ENCODE data around the gene AGRN.
"Not testable (repeated sequence)": the region's sequence is repeated elsewhere in the genome, so short reads cannot be mapped to it uniquely, and the experiment has no call there.

Gene AGRN

DNA sequence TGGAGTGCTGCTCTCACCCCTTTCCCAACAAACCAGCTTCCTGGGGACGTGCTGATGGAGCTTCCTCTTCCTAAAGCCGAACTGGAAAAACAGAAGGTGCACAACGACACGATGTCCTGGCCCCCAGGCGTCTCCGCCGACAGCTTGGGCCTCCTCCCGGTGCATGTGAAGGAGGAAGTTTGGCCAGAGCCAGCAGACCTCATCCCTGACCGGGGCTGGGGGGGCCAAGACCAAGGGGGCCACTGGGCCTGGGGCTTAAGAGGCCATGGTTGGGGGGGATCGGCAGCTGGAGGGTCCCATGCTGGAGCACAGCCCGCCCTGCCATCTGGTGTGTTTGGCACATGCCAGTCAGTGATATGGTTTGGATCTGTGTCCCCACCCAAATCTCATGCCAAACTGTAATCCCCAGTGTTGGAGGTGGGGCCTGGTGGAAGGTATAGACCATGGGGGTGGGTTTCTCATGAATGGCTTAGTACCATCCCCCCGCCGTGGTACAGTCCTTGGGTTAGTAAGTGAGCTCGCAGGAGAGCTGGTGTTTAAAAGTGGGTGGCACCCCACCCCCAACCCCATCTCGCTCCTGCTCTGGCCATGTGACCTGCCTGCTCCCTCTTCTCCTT is 26.4 kb upstream of the AGRN start:
- Histone ChIP-seq H3K9me3 (ENCODE audit: control insufficient read depth, insufficient read depth, low read length) (no peaks in the 10 kb centered on the region), H3K9ac (ENCODE audit: low read depth, low read length) (no peak overlapping the region), H3K4me1 (ENCODE audit: insufficient read depth, low read length) (peaks cover 6% of the 10 kb centered on the region; the same call in 1 of the 2 replicates), H3K36me3 (ENCODE audit: insufficient read depth, low read length) (no peaks in the 10 kb centered on the region)

DNA sequence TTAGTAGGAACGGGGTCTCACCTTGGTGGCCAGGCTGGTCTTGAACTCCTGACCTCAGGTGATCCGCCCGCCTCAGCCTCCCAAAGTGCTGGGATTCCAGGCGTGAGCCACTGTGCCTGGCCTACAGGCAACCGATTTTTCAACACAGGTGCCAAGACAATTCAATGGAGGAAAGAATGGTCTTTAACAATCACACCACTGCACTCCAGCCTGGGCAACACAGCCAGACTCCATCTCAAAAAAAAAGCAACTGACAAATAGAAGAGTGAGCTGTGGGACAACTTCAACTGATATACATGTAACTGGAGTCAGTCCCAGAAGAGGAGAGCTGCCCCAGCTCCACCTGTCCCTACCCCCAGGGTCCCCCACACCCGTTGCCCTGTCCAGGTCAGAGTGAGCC is 25.4 kb upstream of the AGRN start:
- H3K4me1 ChIP-seq (ENCODE audit: insufficient read depth, low read length); H3K9ac ChIP-seq (ENCODE audit: low read depth, low read length); H3K9me3 ChIP-seq (ENCODE audit: control insufficient read depth, insufficient read depth, low read length); H3K36me3 ChIP-seq (ENCODE audit: insufficient read depth, low read length): not testable (repeated sequence)

DNA sequence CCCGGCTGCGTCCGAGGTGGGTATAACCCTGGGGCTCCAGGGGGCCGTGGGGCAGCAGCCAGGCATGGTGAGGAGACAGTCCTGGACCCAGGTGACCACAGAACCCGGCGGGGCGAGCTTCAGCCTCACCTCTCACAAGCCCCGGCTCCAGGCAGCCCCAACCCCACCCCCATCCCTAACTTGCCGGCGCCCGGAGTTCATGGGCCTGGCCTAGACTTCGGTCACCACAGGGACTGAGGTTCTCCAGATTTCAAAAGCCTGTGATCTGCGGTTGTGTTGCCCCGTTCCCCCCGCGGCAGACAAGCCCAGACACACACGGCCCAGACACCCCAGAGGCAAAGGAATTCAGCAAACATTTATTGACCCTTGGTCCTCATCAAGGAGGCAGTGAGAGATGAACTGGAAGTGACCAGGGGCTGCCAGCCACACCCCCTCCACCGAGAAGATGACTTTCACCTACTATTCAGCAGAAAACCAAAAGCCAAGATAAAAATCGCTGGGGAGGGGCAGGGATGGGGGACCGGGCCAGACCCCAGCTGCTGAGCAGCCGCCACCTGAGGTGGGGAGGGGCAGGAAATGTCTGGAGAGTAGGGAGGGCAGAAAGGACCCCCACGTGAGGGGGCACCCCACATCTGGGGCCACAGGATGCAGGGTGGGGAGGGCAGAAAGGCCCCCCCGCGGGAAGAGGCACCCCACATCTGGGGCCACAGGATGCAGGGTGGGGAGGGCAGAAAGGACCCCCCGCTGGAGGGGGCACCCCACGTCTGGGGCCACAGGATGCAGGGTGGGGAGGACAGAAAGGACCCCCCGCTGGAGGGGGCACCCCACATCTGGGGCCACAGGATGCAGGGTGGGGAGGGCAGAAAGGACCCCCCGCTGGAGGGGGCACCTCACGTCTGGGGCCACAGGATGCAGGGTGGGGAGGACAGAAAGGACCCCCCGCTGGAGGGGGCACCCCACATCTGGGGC is 24.0 kb upstream of the AGRN start:
- no peaks in the 10 kb centered on the region for H3K36me3 ChIP-seq (ENCODE audit: insufficient read depth, low read length)
- peaks cover 6% of the 10 kb centered on the region; the same call in 1 of the 2 replicates for H3K4me1 ChIP-seq (ENCODE audit: insufficient read depth, low read length)
- no peaks in the 10 kb centered on the region for H3K9me3 ChIP-seq (ENCODE audit: control insufficient read depth, insufficient read depth, low read length)
- no peak overlapping the region for H3K9ac ChIP-seq (ENCODE audit: low read depth, low read length)

DNA sequence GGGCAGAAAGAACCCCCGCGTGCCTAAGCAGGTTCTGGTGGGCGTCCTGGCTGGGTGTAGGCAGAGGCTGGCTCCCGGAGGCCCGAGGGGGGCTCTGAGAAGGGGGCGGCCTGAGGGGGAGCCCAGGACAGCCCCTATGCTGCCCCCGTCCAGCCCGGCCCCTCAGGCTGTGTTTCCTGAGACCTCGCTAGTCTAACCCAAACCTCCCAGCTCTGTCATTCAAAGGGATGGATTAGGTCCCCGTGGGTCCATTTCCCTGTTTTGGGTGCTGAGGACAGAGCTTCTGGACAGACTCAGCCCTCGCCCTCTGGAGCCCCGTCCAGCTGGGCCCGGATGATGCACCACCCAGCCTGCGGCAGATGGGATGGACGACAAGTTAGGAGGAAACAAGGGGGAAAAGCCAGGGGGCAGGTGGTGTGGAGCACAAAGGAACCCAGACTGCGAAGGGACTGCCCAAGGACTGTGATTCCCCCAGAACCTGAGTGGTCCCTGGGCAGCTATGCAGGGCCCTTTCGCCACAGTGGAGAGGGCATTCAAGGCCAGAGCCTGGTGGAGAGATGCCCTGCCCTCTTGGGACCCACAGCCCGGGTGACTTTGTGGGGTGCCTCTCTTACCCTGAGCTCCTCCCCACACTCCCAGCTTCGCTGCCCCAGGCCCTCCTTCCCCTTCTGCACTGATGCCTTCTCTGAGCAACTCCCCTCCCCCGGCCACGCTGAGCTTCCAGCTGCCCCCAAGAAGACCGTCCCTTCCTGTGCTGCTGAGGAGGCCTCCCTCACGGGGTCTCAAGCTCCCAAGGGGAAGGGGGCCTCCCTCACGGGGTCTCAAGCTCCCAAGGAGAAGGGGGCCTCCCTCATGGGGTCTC is 22.8 kb upstream of the AGRN start:
- Histone ChIP-seq H3K9me3 (ENCODE audit: control insufficient read depth, insufficient read depth, low read length) (no peaks in the 10 kb centered on the region), H3K9ac (ENCODE audit: low read depth, low read length) (no peak overlapping the region; the same call in 1 of the 2 replicates), H3K4me1 (ENCODE audit: insufficient read depth, low read length) (peaks cover 6% of the 10 kb centered on the region; the same call in 1 of the 2 replicates), H3K36me3 (ENCODE audit: insufficient read depth, low read length) (no peaks in the 10 kb centered on the region)

DNA sequence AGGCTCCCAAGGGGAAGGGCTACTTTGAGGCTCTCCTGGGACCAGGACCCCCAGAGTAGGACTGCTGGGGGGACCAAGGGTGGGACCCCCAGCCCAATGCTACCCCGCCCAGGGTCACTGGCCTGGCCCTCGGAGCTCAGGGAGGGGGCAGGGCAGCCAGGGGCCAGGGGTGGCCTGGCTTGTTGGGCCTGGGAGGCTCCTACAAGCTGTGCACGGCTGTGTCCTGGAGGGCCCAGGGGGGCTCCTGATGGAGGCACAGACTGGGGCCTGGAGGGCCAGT is 22.3 kb upstream of the AGRN start:
- peaks cover 6% of the 10 kb centered on the region; the same call in 1 of the 2 replicates for H3K4me1 ChIP-seq (ENCODE audit: insufficient read depth, low read length)
- H3K9me3 ChIP-seq (ENCODE audit: control insufficient read depth, insufficient read depth, low read length): no peaks in the 10 kb centered on the region
- H3K36me3 ChIP-seq (ENCODE audit: insufficient read depth, low read length): no peaks in the 10 kb centered on the region
- H3K9ac ChIP-seq (ENCODE audit: low read depth, low read length): peak overlapping the region; percentile 48; the same call in 1 of the 2 replicates

DNA sequence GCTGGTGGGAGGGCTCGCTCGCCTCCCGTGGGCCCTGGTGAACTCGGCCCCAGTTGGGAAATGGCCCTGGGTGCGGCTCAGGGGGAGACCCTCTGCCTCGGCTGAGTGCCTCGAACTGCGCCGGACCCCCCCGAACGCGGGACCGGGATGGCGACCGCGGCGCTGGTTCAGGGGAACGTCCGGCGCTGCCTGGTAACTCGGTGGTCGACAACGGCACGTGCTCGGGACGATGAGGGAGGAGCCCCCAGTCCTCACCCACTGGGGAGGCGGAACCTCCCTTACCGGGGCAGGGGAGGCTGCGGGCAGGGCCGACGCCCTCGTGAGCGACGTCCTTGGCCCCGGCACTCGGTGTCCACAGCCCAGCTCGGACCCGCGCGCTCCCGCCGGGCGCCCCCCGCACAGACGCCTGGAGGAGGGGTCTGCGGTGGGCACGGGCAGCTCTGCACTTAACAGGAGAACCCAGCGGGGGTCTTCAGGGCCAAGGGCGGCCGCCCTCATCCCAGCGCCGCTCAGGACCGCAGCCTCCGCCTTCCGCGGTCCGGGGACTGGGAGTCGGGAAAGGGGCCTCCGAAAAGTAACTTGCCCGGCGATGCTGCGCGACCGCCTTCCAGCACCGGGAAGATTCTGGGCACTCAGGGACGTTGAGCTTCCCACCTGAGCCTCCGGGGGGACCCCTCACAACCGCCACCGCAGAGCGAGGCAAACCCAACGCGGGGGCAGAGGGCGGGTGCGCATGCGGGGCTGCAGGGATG is 21.8 kb upstream of the AGRN start:
- H3K36me3 ChIP-seq (ENCODE audit: insufficient read depth, low read length): no peaks in the 10 kb centered on the region
- H3K9ac ChIP-seq (ENCODE audit: low read depth, low read length): peak overlapping the region; percentile 48; the same call in 1 of the 2 replicates
- peaks cover 6% of the 10 kb centered on the region; the same call in 1 of the 2 replicates for H3K4me1 ChIP-seq (ENCODE audit: insufficient read depth, low read length)
- no peaks in the 10 kb centered on the region for H3K9me3 ChIP-seq (ENCODE audit: control insufficient read depth, insufficient read depth, low read length)

DNA sequence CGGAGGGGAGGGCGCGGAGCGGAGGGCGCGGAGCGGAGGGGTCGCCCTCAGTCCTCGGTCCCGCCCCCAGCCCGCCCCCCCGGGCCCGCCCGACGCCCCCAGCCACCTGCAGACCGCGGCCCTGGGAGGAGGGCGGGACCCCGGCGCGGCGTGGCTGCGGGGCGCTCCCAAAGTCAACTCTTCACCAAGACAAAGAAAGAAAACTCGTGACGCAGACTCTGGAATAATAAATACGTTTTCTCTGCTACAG is 21.2 kb upstream of the AGRN start:
- Histone ChIP-seq H3K9ac (ENCODE audit: low read depth, low read length) (peak overlapping the region; percentile 52; the same call in 1 of the 2 replicates), H3K36me3 (ENCODE audit: insufficient read depth, low read length) (no peaks in the 10 kb centered on the region), H3K9me3 (ENCODE audit: control insufficient read depth, insufficient read depth, low read length) (no peaks in the 10 kb centered on the region), H3K4me1 (ENCODE audit: insufficient read depth, low read length) (peaks cover 6% of the 10 kb centered on the region; the same call in 1 of the 2 replicates)

DNA sequence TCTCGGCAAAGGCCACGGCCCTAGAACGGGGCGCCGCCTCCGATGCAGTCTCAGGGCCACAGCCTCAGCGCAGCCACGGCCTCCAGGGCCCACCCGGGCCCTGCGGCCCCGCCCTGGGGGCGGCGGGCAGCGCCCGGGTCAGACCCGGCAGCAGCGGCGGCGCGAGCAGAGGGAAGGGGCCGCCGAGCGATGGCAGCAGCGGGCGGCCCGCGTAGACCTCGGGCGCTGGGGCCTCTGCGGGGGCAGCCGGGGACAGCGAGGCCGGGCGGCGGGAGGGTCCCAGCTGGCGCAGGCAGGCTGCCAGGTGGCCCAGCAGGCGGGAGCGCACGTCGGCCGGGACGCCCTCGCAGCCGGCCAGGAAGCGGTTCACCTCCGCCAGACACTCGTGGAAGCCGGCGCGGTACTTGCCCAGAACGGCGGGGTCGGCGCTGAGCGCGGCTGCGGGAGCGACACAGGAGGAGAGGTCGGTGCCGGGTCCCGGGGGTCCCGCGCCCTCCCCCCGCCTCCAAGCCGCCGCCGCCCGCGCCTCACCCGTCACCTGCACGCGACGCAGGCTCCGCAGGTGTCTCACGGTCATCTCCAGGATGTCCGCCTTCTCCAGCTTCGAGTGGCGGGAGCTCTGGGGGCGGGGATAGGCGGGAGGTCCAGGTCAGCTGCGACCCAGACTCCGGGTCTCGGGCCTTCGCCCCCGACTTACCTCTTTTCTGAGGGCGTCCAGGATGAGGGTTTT is 20.8 kb upstream of the AGRN start:
- H3K4me1 ChIP-seq (ENCODE audit: insufficient read depth, low read length): peaks cover 7% of the 10 kb centered on the region; the same call in 1 of the 2 replicates
- no peaks in the 10 kb centered on the region for H3K9me3 ChIP-seq (ENCODE audit: control insufficient read depth, insufficient read depth, low read length)
- H3K36me3 ChIP-seq (ENCODE audit: insufficient read depth, low read length): no peaks in the 10 kb centered on the region
- H3K9ac ChIP-seq (ENCODE audit: low read depth, low read length): peak overlapping the region; percentile 52

DNA sequence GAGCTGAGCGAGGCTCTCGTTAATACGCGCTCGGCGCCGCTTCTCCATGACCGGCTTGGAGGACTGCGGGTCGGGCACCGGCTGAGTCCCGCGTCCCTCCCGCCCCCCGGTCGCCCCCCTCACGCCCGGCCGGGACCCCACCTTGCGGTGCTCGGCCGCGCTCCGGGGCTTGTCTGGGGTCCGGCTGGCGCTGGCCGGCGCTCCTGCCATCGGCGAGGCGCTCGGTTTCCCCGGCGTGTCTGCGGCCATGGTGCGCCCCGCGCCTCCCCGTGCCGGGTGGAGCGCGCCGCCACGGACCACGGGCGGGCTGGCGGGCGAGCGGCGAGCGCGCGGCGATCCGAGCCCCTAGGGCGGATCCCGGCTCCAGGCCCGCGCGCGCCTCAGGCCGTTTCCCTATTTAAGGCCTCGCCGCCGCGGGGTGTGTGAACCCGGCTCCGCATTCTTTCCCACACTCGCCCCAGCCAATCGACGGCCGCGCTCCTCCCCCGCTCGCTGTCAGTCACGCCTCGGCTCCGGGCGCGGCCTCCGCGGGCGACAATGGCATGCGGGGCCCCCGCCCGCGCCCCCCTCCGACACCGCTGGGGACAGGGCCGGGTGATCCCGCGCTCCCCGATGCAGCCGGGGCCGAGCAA is 20.1 kb upstream of the AGRN start, which contains the start of gene HES4:
Gene HES4, minus strand, starts transcription at position 373 of the 632 bp plus-strand sequence. Its CDS starts 124 bp downstream, at position 249.
- Histone ChIP-seq H3K9ac (ENCODE audit: low read depth, low read length) (peak within 1 kb of the TSS; percentile 52), H3K4me1 (ENCODE audit: insufficient read depth, low read length) (peaks cover 14% of the 10 kb centered on the region; the same call in 1 of the 2 replicates), H3K36me3 (ENCODE audit: insufficient read depth, low read length) (no peaks in the 10 kb centered on the region), H3K9me3 (ENCODE audit: control insufficient read depth, insufficient read depth, low read length) (no peaks in the 10 kb centered on the region)

DNA sequence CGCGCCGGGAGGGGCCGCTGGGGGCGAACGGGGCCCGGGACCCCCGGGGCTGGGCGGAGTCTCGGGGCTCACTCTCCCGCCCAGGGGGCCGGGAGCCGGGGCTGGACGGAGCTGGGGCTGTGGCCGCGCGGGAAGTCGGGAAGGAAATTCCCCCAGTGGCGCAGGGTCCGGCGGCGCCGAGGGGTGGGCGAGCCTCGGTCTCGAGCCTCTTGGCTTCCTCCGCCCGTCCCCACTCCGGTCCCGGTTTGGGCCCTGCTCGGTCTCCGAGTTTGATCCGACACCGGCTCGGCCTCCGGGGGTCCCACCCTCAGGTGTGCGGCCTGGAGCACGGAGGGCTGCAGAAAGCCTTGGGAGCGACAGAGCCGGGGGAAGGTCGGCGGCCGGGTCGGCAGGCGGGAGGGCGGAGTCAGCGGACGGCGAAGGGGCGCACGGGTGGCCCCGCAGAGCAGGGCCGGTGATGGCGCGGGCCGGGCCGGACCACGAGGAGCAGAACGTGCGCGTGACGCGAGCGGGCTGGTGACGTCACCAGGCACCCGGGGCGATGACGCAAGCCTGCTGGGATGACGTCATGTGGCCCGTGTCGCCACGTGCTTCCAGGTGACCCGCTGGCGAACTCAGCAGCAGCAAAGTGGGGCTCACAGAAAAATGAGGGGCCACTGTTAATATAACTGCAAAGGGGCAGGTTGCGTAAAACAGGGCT is 19.4 kb upstream of the AGRN start:
- Histone ChIP-seq H3K36me3 (ENCODE audit: insufficient read depth, low read length) (no peaks in the 10 kb centered on the region), H3K9me3 (ENCODE audit: control insufficient read depth, insufficient read depth, low read length) (no peaks in the 10 kb centered on the region), H3K9ac (ENCODE audit: low read depth, low read length) (peak overlapping the region; percentile 52), H3K4me1 (ENCODE audit: insufficient read depth, low read length) (peaks cover 20% of the 10 kb centered on the region)

DNA sequence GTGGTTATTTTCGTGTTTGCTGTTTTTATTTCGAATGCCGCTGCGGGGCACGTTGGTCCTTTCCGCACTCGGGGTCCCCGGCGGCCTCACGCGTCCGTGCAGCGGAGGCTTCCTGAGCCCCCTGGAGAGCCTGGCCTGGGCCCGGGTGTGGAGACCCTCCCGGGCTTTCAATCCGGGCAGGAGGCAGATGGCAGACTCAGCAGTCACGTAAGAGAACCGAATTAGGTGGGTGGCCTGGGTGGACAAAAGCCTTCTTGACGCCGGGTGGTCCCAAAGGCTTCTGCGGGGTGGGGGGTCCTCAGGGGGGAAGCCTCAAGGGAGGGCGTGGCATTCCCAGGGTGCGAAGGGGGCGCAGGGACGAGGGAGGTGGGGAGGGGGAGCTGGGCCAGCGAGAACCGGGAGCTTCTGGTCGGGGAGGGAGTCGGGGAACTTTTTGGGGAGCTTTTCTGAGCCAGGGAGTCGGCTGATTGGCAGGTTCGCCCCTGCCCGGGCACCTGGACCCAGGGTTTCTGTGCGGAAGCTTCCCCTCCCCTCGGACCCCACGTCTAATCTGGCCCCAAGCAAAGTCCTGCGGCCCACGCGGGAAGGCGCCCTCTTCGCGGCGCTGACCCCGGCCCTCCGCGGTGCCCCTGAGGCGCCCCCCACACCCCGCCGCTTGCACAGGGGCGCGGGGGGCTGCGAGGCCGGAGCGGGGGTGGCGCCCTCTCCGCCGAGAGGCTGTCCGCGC is 18.7 kb upstream of the AGRN start:
- H3K36me3 ChIP-seq (ENCODE audit: insufficient read depth, low read length): no peaks in the 10 kb centered on the region
- H3K4me1 ChIP-seq (ENCODE audit: insufficient read depth, low read length): peaks cover 27% of the 10 kb centered on the region
- H3K9me3 ChIP-seq (ENCODE audit: control insufficient read depth, insufficient read depth, low read length): no peaks in the 10 kb centered on the region
- H3K9ac ChIP-seq (ENCODE audit: low read depth, low read length): peak overlapping the region; percentile 52; the same call in 1 of the 2 replicates
